Measurements from ENCODE around the gene AHCY.

GRCh38 chr20:34232494-34233087, 70.6 kb downstream of the AHCY start:
- TF ChIP-seq POLR2A (IDR thresholded peaks at IDR 0.05) (no peak), CTCF (IDR thresholded peaks at IDR 0.05) (no peak)

Data from uterus (tissue), 2 donors.